Measurements from ENCODE around the gene FARSB.

The FARSB gene

DNA sequence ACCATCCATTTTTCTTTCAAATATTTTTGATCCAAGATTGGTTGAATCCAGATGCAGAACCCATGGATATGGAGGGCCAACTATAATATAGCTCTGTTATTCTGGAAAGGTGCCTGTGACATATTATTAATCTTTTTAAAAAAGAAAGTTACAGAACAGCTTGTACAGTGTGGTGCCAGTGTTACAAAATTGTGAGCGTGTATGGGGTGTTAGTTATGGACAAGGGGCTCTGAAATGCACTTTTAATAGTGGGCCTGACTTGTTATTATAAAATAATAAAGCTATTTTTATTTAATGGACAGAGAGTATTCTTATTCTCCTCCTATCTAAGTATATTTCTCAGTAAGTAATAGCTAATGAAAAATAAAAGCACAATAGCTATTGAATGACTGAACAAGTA is 111.2 kb downstream of the FARSB start:
- Histone ChIP-seq H3K4me1 (ENCODE audit: control insufficient read depth, insufficient read depth, low read length) (peaks cover 9% of the 10 kb centered on the region; the same call in 1 of the 2 replicates), H3K9me3 (ENCODE audit: control insufficient read depth, insufficient read depth, low read depth, low read length) (no peaks in the 10 kb centered on the region), H3K27ac (ENCODE audit: extremely low read depth, low read depth, low read length) (no peak overlapping the region), H3K36me3 (ENCODE audit: control insufficient read depth in 2 of 2, insufficient read depth in 1 of 2, low read length in 2 of 2) (no peaks in the 10 kb centered on the region; a peak in 1 of 3 replicates), H3K4me3 (ENCODE audit: low read depth, low read length) (no peak overlapping the region)
- TF ChIP-seq ZNF777 (tag by site-specific recombination; IDR thresholded peaks at IDR 0.05; ENCODE audit: borderline replicate concordance) = no peak
- TF ChIP-seq GLIS1 (tag by site-specific recombination; IDR thresholded peaks at IDR 0.05) = no peak
- TF ChIP-seq ZFP3 (tag by site-specific recombination; IDR thresholded peaks at IDR 0.05; ENCODE audit: low read depth) = no peak
- TF ChIP-seq ZNF548 (tag by site-specific recombination; IDR thresholded peaks at IDR 0.05) = no peak
- TF ChIP-seq ZNF433 (tag by site-specific recombination; IDR thresholded peaks at IDR 0.05; ENCODE audit: low read depth) = no peak
- TF ChIP-seq ZNF670 (tag by site-specific recombination; IDR thresholded peaks at IDR 0.05; ENCODE audit: low read depth) = no peak
- no peak for TF ChIP-seq SCRT2 (tag by site-specific recombination; IDR thresholded peaks at IDR 0.05)
- TF ChIP-seq ZNF776 (tag by site-specific recombination; IDR thresholded peaks at IDR 0.05; ENCODE audit: borderline replicate concordance) = no peak
- TF ChIP-seq, protein P1, sequence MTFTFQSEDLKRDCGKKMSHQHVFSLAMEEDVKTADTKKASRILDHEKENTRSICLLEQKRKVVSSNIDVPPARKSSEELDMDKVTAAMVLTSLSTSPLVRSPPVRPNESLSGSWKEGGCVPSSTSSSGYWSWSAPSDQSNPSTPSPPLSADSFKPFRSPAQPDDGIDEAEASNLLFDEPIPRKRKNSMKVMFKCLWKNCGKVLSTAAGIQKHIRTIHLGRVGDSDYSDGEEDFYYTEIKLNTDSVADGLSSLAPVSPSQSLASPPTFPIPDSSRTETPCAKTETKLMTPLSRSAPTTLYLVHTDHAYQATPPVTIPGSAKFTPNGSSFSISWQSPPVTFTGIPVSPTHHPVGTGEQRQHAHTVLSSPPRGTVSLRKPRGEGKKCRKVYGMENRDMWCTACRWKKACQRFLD (tag by site-specific recombination; IDR thresholded peaks at IDR 0.05) = no peak
- TF ChIP-seq ZBTB10 (tag by site-specific recombination; IDR thresholded peaks at IDR 0.05) = no peak
- TF ChIP-seq ZNF558 (tag by site-specific recombination; IDR thresholded peaks at IDR 0.05) = no peak
- TF ChIP-seq KLF17 (tag by site-specific recombination; IDR thresholded peaks at IDR 0.05) = no peak
- TF ChIP-seq KLF9 (tag by site-specific recombination; IDR thresholded peaks at IDR 0.05; ENCODE audit: low read depth) = no peak
- TF ChIP-seq ZNF292 (tag by site-specific recombination; IDR thresholded peaks at IDR 0.05; ENCODE audit: borderline replicate concordance, low read depth) = no peak
- TF ChIP-seq ZNF521 (tag by site-specific recombination; IDR thresholded peaks at IDR 0.05) = no peak
- TF ChIP-seq ZNF350 (tag by site-specific recombination; IDR thresholded peaks at IDR 0.05) = no peak
- no peak for TF ChIP-seq ZNF391 (tag by site-specific recombination; IDR thresholded peaks at IDR 0.05; ENCODE audit: borderline replicate concordance, low read depth)
- POLR2A ChIA-PET = interaction anchor here (0.7 kb wide), 1 partner anchor 246 kb away, joined by 3 read pairs; the partner anchor contains the start of gene PAX3
- CTCF ChIA-PET = interaction anchor here (1.3 to 1.4 kb wide), 2 partner anchors 16 to 17 kb away, joined by 4 read pairs; no protein-coding TSS in a partner anchor

DNA sequence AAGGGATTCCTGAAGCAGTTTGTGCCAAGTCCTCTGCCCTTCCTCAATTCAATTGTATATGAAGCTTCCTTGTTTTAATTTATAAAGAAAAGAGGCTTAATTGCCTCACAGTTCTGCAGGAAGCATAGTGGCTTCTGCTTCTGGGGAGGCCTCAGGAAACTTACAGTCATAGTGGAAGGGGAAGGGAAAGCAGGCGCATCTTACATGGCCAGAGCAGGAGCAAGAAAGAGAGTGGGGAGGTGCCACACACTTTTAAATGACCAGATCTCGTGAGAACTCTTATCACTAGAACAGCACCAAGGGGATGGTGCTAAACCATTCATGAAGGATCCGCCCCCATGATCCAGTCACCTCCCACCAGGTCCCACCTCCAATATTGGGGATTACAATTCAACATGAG is 117.4 kb downstream of the FARSB start:
- Histone ChIP-seq H3K9me3 (ENCODE audit: control insufficient read depth, insufficient read depth, low read depth, low read length) (no peaks in the 10 kb centered on the region), H3K4me1 (ENCODE audit: control insufficient read depth, insufficient read depth, low read length) (no peaks in the 10 kb centered on the region), H3K27ac (ENCODE audit: extremely low read depth, low read depth, low read length) (no peak overlapping the region), H3K36me3 (ENCODE audit: control insufficient read depth in 2 of 2, insufficient read depth in 1 of 2, low read length in 2 of 2) (no peaks in the 10 kb centered on the region), H3K4me3 (ENCODE audit: low read depth, low read length) (no peak overlapping the region)
- CTCF ChIA-PET = interaction anchor here (0.7 kb wide), 1 partner anchor 529 kb away, joined by 3 read pairs; no protein-coding TSS in a partner anchor
- POLR2A ChIA-PET = no interaction called here
- TF ChIP-seq TCF7L2 (IDR thresholded peaks at IDR 0.05; ENCODE audit: borderline replicate concordance, low read depth, low read length) (no peak), ZSCAN16 (tag by site-specific recombination; IDR thresholded peaks at IDR 0.05) (no peak), ZNF558 (tag by site-specific recombination; IDR thresholded peaks at IDR 0.05) (no peak)

All from HEK293 (cell line).